Measurements from ENCODE around the gene RHOF. TPM values are rescaled to one million over a fixed set of nuclear protein-coding genes. Genes with fewer than 3 reads are reported as not detected.
A peak's percentile ranks its signal among the peaks of the same experiment; 100 is the strongest.

The RHOF gene
- total RNA-seq, 4 donors from 2014 or later = 4.8 to 11.4 (median 9.5) TPM

DNA sequence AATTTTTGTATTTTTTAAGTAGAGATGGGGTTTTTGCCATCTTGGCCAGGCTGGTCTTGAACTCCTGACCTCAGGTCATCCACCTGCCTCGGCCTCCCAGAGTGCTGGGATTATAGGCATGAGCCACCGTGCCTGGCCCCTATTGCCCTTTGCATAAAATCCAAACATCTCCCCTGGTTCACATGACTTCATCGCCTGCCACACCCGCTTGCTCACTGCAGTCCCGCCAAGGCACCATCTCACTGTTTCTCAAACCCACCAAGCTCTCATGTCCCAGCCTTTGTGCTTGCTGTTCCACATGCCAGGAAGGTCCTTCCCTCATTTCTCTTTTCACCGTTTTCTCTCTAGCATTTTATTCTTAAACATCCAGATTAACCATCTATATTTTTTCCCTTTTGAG is 9.7 kb downstream of the RHOF start:
- no peak for ATAC-seq (ENCODE audit: low FRiP score)
- no peak for DNase-seq (ENCODE audit: low spot score)
- no peak for TF ChIP-seq CTCF (IDR thresholded peaks at IDR 0.05)

- DNase-seq (ENCODE audit: low spot score) (no peak), ATAC-seq (ENCODE audit: low FRiP score) (peak; percentile 41)
- TF ChIP-seq CTCF (IDR thresholded peaks at IDR 0.05) = no peak
These were observed 11.2 kb downstream of the RHOF start for GRCh38 chr12:121781998-121782979.

DNA sequence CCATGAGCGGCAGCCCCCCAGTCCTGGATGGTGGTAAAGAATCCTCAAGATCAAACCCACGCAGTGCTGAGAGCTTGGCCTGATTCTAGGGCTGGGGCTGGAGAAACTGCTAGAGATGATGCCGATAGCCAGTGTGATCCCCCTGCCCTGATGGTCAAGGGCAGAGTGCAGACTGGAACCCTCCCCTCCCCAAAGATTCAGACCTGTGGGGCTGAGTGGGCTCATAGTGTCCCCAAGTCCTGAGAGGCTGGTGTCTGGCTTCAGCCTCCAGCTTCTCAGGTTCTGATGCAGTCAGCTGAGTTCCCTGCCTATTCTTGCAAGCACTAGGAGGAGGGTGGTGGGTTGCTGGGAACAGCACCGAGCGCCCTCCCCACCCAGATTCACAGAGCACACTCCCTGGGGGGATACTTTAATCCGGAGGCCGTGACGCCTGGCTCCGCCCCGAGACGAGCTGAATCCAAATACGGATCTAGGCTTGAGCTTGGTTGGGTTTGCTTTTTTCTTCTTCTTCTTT is 11.9 kb downstream of the RHOF start:
- no peak for DNase-seq (ENCODE audit: low spot score)
- TF ChIP-seq CTCF (IDR thresholded peaks at IDR 0.05) = no peak
- no peak for ATAC-seq (ENCODE audit: low FRiP score)

DNA sequence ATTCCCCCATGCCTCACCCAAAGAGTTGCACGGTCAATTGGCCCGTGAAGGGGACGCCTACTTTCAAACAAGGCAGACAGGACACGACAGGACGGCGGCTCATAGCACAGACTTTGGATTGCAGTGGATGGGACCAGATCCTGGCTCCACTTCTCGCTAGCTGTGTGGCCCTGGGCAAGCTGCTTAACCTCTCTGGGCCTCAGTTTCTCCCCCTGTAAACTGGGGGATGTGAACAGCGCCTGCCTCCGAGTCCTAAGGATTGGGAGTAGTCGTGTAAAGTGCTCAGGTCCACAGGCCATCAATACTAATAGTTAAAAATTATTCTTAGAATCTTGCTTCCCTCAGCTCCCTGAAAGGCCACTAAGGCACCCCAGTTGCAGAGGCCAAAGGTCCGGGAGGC is 13.1 kb downstream of the RHOF start:
- no peak for TF ChIP-seq CTCF (IDR thresholded peaks at IDR 0.05)
- DNase-seq (ENCODE audit: low spot score) (no peak), ATAC-seq (ENCODE audit: low FRiP score) (no peak)

DNA sequence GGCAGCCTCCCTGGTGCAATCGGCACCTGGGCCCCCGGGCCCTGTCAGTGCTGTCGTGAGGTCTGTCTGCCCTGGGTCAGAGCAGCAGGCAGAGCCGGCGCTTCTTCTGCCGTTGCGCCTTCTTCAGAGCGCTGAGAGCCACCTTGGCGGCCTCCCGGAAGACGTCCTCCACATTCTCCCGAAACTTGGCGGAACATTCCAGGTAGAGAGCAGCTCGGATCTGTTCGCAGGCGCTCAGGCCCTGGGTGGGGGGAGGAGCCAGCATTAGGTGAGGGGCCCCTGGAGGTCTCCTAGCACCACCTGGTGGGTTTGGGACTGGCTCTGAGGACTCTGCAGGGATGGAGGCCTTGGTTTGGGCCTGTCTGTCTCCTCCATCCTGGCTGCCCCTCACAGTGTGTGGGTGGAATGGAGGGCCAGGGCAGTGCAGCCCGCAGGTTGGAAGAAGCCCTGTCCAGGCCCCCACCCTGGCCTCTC is 14.0 kb downstream of the RHOF start:
- no peak for TF ChIP-seq CTCF (IDR thresholded peaks at IDR 0.05)
- ATAC-seq (ENCODE audit: low FRiP score) (no peak), DNase-seq (ENCODE audit: low spot score) (no peak)

DNA sequence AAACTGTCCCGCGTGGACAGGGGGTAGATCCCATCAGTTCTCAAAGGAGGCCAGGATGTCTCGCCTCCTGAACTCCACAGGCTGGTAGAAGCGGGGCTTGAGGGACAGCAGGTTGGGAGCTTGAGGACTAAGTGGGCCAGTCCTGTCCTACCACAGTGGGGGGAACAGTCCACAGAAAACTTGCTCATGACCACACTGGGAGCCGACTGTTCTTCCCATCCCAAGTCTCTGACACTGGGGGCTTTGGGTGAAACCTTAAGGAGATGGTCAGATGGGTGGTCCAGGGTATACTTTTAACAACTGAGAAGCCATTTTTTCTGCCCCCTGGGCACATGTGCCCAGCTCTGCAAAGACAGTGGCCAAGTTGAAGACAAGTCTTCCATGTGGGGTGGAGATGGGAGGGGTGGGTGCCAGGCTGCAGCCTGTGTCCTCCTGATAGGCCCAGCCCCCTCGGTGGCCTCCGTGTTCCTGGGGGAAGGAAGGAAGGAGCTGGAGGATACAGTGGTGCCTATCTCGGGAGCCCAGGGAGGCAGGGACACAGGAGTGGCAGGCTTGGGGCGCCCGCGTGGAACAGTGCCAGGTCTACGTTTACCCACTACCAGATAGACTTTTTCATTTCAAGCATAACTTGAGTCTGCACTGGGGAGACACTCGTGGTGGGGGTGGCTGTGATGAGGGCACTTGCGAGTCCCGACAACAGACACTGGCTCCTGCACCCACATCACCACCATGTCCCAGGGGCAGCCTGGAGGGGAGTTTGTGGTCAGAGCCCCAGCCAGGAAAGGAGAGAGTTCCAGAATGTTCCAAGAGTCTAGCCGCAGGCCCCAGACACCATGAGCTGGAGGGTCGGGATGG is 14.7 kb downstream of the RHOF start:
- DNase-seq (ENCODE audit: low spot score) (no peak), ATAC-seq (ENCODE audit: low FRiP score) (no peak)
- no peak for TF ChIP-seq CTCF (IDR thresholded peaks at IDR 0.05)
